Glutamatergic neuron (in vitro differentiated cells): ENCODE measurements around the gene ZNF527. TPM values are rescaled to one million over a fixed set of nuclear protein-coding genes. Genes with fewer than 3 reads are reported as not detected.

Experiments used
- DNase-seq: peaks from one replicate; pipeline ENCODE4 v3.0.0; 2022
- H3K27ac Mint-ChIP-seq: one replicate; pipeline ENCODE4 v1.8.0; 2020; ENCODE audit warnings: mild to moderate bottlenecking, mixed read lengths, inconsistent platforms; ENCODE audit not compliant: unreplicated experiment
- H3K27me3 Mint-ChIP-seq: one replicate; pipeline ENCODE4 v1.8.0; 2020; ENCODE audit warnings: mild to moderate bottlenecking, moderate library complexity, mixed read lengths, inconsistent platforms; ENCODE audit not compliant: unreplicated experiment
- H3K36me3 Mint-ChIP-seq: one replicate; pipeline ENCODE4 v1.8.0; 2020; ENCODE audit warnings: mild to moderate bottlenecking, mixed read lengths, inconsistent platforms; ENCODE audit not compliant: unreplicated experiment
- H3K4me1 Mint-ChIP-seq: one replicate; pipeline ENCODE4 v1.8.0; 2020; ENCODE audit warnings: mild to moderate bottlenecking, low read depth, mixed read lengths, inconsistent platforms; ENCODE audit not compliant: unreplicated experiment
- H3K4me3 Mint-ChIP-seq: one replicate; pipeline ENCODE4 v1.8.0; 2020; ENCODE audit warnings: mild to moderate bottlenecking, mixed read lengths, inconsistent platforms; ENCODE audit not compliant: unreplicated experiment
- H3K9me3 Mint-ChIP-seq: one replicate; pipeline ENCODE4 v1.8.0; 2020; ENCODE audit warnings: mild to moderate bottlenecking, moderate library complexity, mixed read lengths, inconsistent platforms; ENCODE audit not compliant: unreplicated experiment
- total RNA-seq: library from RNA; stranded (reverse); fragmentation: NEBNext Ultra II Directional; extraction: Animal tissue kit (Norgen Biotek cat#: 25700); gene quantifications from one replicate; pipeline ENCODE4 v1.2.1, GENCODE V29; 2021; ENCODE audit not compliant: unreplicated experiment
- TF ChIP-seq, protein P1 (sequence below): fragments of 200-600 bp; sonication (generic); IDR thresholded peaks from one replicate; pipeline ENCODE4 v1.5.0; 2021; ENCODE audit not compliant: partially characterized antibody, unreplicated experiment

ZNF527 gene
- total RNA-seq, 1 donor from 2014 or later = 11.6 TPM

DNA sequence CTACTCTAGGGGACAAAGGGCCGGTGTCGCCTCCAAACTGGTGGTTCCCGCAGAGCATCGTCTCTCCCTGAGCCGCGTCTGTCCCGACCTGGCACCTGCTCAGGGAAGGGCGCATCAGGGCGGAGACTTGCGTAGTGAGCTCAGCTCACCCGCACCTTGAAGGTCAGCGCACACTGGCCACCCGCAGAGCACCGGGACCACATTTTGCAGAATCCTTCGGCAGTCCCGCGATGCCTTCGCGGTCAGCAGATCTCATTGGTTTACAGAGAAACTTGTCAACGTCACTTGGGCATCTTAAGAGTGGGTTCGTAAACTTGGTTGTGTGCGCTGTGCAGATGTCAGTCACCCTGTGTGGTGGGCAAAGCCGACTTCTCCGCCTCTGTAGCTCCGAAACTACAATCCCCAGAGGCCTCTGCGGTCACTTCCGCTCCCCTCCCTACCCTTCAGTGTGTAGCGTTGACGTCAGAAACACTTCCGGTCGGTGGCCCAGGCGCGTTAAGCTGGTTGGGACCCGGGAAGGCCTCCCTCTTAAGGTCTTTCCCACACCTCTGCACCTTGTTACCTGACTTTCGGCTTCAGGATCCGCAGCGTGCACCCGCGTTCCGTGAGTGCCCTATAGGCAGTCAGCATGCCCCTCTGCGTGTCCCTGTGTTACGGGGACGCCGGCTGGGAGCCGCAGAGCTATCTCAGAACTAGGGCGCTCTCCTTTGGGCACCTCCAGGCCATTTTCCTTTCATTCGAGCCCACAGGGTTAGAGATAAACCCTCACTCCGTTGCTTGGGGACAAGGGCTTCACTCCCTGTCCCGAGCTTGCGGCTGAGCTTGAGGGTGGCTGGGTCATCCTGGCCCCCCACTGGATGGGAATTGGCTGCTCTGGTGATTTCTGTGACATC, 36.5 kb upstream of the ZNF527 start:
- peak overlapping the region; percentile 98 for H3K4me3 Mint-ChIP-seq
- TF ChIP-seq, protein P1, sequence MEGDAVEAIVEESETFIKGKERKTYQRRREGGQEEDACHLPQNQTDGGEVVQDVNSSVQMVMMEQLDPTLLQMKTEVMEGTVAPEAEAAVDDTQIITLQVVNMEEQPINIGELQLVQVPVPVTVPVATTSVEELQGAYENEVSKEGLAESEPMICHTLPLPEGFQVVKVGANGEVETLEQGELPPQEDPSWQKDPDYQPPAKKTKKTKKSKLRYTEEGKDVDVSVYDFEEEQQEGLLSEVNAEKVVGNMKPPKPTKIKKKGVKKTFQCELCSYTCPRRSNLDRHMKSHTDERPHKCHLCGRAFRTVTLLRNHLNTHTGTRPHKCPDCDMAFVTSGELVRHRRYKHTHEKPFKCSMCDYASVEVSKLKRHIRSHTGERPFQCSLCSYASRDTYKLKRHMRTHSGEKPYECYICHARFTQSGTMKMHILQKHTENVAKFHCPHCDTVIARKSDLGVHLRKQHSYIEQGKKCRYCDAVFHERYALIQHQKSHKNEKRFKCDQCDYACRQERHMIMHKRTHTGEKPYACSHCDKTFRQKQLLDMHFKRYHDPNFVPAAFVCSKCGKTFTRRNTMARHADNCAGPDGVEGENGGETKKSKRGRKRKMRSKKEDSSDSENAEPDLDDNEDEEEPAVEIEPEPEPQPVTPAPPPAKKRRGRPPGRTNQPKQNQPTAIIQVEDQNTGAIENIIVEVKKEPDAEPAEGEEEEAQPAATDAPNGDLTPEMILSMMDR = no peak
- H3K27me3 Mint-ChIP-seq = peaks cover 1% of the 10 kb centered on the region
- peaks cover 5% of the 10 kb centered on the region for H3K4me1 Mint-ChIP-seq
- peaks cover 3% of the 10 kb centered on the region for H3K9me3 Mint-ChIP-seq
- DNase-seq = peak; percentile 90
- peaks cover 11% of the 10 kb centered on the region for H3K36me3 Mint-ChIP-seq
- peak overlapping the region; percentile 93 for H3K27ac Mint-ChIP-seq

DNA sequence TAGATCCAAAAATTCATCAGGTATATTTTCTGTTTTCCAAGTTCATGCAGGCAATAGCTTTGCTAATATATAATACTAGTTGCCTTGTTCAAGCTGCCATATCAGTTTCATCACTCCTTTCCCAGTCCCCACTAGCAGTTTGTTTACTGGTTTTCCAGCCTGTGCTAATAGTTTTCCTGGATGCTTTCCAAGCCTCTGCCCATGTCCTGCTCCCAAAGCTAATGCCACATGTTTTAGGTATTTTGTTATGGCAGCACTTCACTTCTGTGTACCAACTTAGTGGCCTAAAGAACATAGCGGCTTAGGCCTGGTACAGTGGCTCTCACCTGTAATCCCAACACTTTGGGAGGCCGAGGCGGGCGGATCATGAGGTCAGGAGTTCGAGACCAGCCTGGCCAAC, 28.1 kb upstream of the ZNF527 start:
- Mint-ChIP-seq H3K9me3 (peaks cover 3% of the 10 kb centered on the region), H3K27me3 (no peaks in the 10 kb centered on the region), H3K4me1 (no peaks in the 10 kb centered on the region), H3K4me3 (no peak overlapping the region), H3K36me3 (peaks cover 12% of the 10 kb centered on the region), H3K27ac (no peak overlapping the region)
- TF ChIP-seq, protein P1 = no peak
- DNase-seq = no peak

DNA sequence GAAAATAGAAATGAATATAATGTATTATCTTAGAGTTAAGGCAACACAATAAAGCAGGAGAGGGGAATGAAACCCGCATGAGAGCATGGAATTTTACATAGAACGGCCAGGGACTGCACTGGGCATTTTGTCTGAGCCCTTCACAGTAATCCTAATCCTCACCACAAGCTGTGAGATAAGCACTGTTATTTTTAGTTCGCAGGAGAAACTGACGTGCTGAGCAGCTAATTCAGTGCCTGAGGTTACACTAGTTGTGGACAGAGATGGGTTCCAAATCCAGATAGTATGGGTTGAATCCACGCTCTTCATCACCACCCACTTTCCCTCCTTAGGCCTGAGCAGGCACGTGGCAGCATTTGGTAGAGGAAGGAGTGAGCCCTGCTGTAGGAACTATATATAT, 24.8 kb upstream of the ZNF527 start:
- TF ChIP-seq, protein P1 = no peak
- DNase-seq = no peak
- peaks cover 11% of the 10 kb centered on the region for H3K36me3 Mint-ChIP-seq
- H3K9me3 Mint-ChIP-seq = peaks cover 2% of the 10 kb centered on the region
- no peaks in the 10 kb centered on the region for H3K27me3 Mint-ChIP-seq
- no peak overlapping the region for H3K4me3 Mint-ChIP-seq
- no peaks in the 10 kb centered on the region for H3K4me1 Mint-ChIP-seq
- no peak overlapping the region for H3K27ac Mint-ChIP-seq

DNA sequence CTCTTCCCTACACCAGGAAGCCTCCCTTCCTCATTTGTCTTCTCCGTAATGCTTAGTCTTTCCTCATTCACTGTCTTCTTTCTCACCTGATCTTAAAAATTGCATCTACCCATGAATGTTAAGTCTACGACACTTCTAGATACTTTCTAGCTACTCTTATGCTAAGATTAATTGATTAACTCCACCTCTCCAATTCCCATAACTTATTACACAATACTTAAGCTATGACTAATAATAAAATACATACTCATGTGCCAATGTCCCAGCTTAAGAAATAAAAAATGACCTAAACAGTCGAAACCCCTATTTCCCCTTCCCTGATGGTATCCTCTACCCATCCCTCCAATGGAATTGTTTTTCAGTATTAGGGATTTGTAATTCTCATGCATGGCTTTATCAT, 22.8 kb upstream of the ZNF527 start:
- DNase-seq = no peak
- H3K4me1 Mint-ChIP-seq = no peaks in the 10 kb centered on the region
- TF ChIP-seq, protein P1 = no peak
- H3K9me3 Mint-ChIP-seq = peaks cover 2% of the 10 kb centered on the region
- H3K4me3 Mint-ChIP-seq = no peak overlapping the region
- no peak overlapping the region for H3K27ac Mint-ChIP-seq
- peaks cover 10% of the 10 kb centered on the region for H3K36me3 Mint-ChIP-seq
- H3K27me3 Mint-ChIP-seq = no peaks in the 10 kb centered on the region

DNA sequence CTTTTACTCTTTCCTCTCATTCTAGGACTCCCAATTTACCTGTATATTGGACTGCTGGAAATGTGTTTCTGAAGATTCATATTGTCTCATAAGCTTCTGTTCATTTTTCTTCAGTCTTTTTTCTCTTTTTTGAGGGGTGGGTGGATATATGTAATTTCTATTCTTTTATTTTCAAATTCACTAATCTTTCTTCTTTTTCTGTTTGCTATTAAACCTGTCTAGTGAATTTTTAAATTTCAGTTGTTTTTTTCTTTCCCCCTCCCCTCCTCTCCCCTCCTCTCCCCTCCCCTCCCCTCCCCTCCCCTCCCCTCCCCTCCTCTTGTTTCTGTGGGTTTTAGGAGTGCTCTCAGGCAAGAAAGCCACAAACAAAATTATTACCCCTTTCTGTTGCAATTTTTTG, 16.9 kb upstream of the ZNF527 start:
- Mint-ChIP-seq H3K4me1 (no peaks in the 10 kb centered on the region), H3K9me3 (peaks cover 2% of the 10 kb centered on the region), H3K27ac (no peak overlapping the region), H3K27me3 (no peaks in the 10 kb centered on the region), H3K4me3 (no peak overlapping the region), H3K36me3 (peaks cover 25% of the 10 kb centered on the region)
- no peak for DNase-seq
- TF ChIP-seq, protein P1 = no peak
